B cell (primary cell): ENCODE measurements around the gene FAM120AOS. TPM values are rescaled to one million over a fixed set of nuclear protein-coding genes. Genes with fewer than 3 reads are reported as not detected.
A peak's percentile ranks its signal among the peaks of the same experiment; 100 is the strongest.

Experiments
- ATAC-seq: fragments of 200-7000 bp; cut with Tn5 transposase; one replicate; pipeline ENCODE4 v1.10.0; 2021; ENCODE audit warnings: low read depth, mild to moderate bottlenecking, moderate number of reproducible peaks, moderate library complexity
- CTCF ChIA-PET: fragments of 350-600 bp; sonication (Branson Sonifier 250); formaldehyde crosslinking; loops from one replicate; lab custom pipeline; 2021; ENCODE audit warnings: antibody characterized with exemption, inconsistent platforms; lab: Charles Lee
- POLR2A ChIA-PET: fragments of 350-600 bp; sonication (Branson Sonifier 250); formaldehyde crosslinking; loops from one replicate; lab custom pipeline; 2021; ENCODE audit warnings: antibody characterized with exemption; lab: Charles Lee
- DNase-seq: peaks from one replicate; pipeline ENCODE4 v3.0.0; 2013
- H2AFZ ChIP-seq: 2 replicates; pipeline ENCODE4 v1.6.1; 2012; ENCODE audit warnings: mild to moderate bottlenecking, low read depth, low read length; ENCODE audit not compliant: insufficient read depth, poor library complexity, severe bottlenecking
- H3K27ac ChIP-seq, 2 donors: 1 replicate in 1 of 2; 2 replicates in 1 of 2; pipeline ENCODE4 v1.5.1; 2012 to 2013; ENCODE audit warnings: low read length in 2 of 2, mild to moderate bottlenecking in 2 of 2, moderate library complexity in 1 of 2
- H3K27me3 ChIP-seq, 4 experiments: fragments of 200-600 bp in 1 of 4; sonication (generic) in 1 of 4; replicated peaks in 1 of 4; 1 replicate in 2 of 4; 2 replicates in 2 of 4; pipeline versions ENCODE4 v1.6.1 to v1.7.0; 2013 to 2016; ENCODE audit warnings: low read length in 3 of 4, mild to moderate bottlenecking in 2 of 4, mixed read lengths in 1 of 4, moderate library complexity in 1 of 4; ENCODE audit not compliant: insufficient read depth in 4 of 4, control insufficient read depth in 3 of 4; ENCODE audit errors: control extremely low read depth in 1 of 4
- H3K36me3 ChIP-seq, 2 experiments: replicated peaks in 1 of 2; 1 replicate in 1 of 2; 2 replicates in 1 of 2; pipeline versions ENCODE4 v1.6.1 to v1.7.1; 2013; ENCODE audit warnings: low read length in 1 of 2; ENCODE audit not compliant: insufficient read depth in 2 of 2, control insufficient read depth in 1 of 2; ENCODE audit errors: control extremely low read depth in 1 of 2, extremely low read depth in 1 of 2
- H3K4me1 ChIP-seq, 2 donors: fragments of 200-600 bp in 1 of 2; sonication (generic) in 1 of 2; 1 replicate in 1 of 2; 2 replicates in 1 of 2; pipeline versions ENCODE4 v1.5.1 to v1.6.1; 2013 to 2017; ENCODE audit warnings: low read length in 2 of 2; ENCODE audit not compliant: control insufficient read depth in 2 of 2, insufficient read depth in 2 of 2
- H3K4me2 ChIP-seq: replicated peaks from 2 replicates; pipeline ENCODE3; 2012; ENCODE audit warnings: mild to moderate bottlenecking, low read depth, low read length; ENCODE audit not compliant: poor library complexity, severe bottlenecking
- H3K4me3 ChIP-seq, 5 experiments: fragments of 200-600 bp in 1 of 5; sonication (generic) in 1 of 5; 1 replicate in 3 of 5; 2 replicates in 2 of 5; pipeline versions ENCODE4 v1.5.1 to v1.7.0; 2011 to 2016; ENCODE audit warnings: low read length in 4 of 5, mild to moderate bottlenecking in 4 of 5, low read depth in 2 of 5, control low read depth in 1 of 5, moderate library complexity in 1 of 5; ENCODE audit not compliant: insufficient read depth in 1 of 5; ENCODE audit errors: control extremely low read depth in 1 of 5, extremely low read depth in 1 of 5
- H3K79me2 ChIP-seq: fragments of 200-600 bp; sonication (generic); one replicate; pipeline ENCODE4 v1.6.0; 2016; ENCODE audit warnings: low read length; ENCODE audit not compliant: control insufficient read depth, insufficient read depth
- H3K9ac ChIP-seq: fragments of 200-600 bp; sonication (generic); 2 replicates; pipeline ENCODE4 v1.6.1; 2017; ENCODE audit warnings: mild to moderate bottlenecking, low read length, moderate library complexity
- H3K9me3 ChIP-seq, 3 donors: one replicate each; pipeline versions ENCODE4 v1.6.1 to v1.7.1; 2013; ENCODE audit warnings: low read length in 2 of 3; ENCODE audit not compliant: control insufficient read depth in 2 of 3, insufficient read depth in 1 of 3; ENCODE audit errors: control extremely low read depth in 1 of 3
- H4K20me1 ChIP-seq: 2 replicates; pipeline ENCODE4 v1.6.0; 2012; ENCODE audit warnings: mild to moderate bottlenecking, low read length; ENCODE audit not compliant: insufficient read depth, control insufficient read depth, poor library complexity, severe bottlenecking
- H3K27ac Mint-ChIP-seq: one replicate; pipeline ENCODE4 v1.8.0; 2021; ENCODE audit warnings: mixed read lengths
- H3K27me3 Mint-ChIP-seq: one replicate; pipeline ENCODE4 v1.8.0; 2021; ENCODE audit warnings: mixed read lengths
- H3K4me1 Mint-ChIP-seq: one replicate; pipeline ENCODE4 v1.8.0; 2021; ENCODE audit warnings: mixed read lengths
- H3K4me3 Mint-ChIP-seq: one replicate; pipeline ENCODE4 v1.8.0; 2021; ENCODE audit warnings: mixed read lengths
- H3K9me3 Mint-ChIP-seq: one replicate; pipeline ENCODE4 v1.8.0; 2022; ENCODE audit warnings: mixed read lengths; ENCODE audit not compliant: insufficient read depth
- EZH2 ChIP-seq: IDR thresholded peaks from 2 replicates; pipeline ENCODE4 v1.6.1; 2012; ENCODE audit warnings: borderline replicate concordance, low read depth, mild to moderate bottlenecking, moderate library complexity, low read length; ENCODE audit not compliant: insufficient read depth, poor library complexity, severe bottlenecking
- WGBS: methylation state at CpG from one replicate; pipeline ENCODE4 v1.1.5; 2013; ENCODE audit warnings: missing lambda C conversion rate; ENCODE audit not compliant: insufficient coverage; 5-methylcytosine and 5-hydroxymethylcytosine counted together
- intact Hi-C: fragments of 100-400 bp; cut with micrococcal nuclease; formaldehyde crosslinking; loops from one replicate; pipeline ENCODE4 v1.10.0; 2022
- polyA plus RNA-seq: library from polyadenylated mRNA; depleted of rRNA; stranded (reverse); fragments of >200 nt; gene quantifications from 2 replicates; pipeline ENCODE4 v1.2.3, GENCODE V29; 2012
- total RNA-seq, 2 donors: library from RNA; stranded (reverse); fragments of 120-200 nt in 1 of 2; gene quantifications; 1 replicate in 1 of 2; 2 replicates in 1 of 2; pipeline versions ENCODE4 v1.2.3 to v1.2.4, GENCODE V29; 2013 to 2022
- TF ChIP-seq, protein P1 (sequence below): fragments of 200-600 bp; IDR thresholded peaks from one replicate; pipeline ENCODE4 v1.8.0; 2022; ENCODE audit warnings: antibody characterized with exemption, mild to moderate bottlenecking

FAM120AOS gene
- total and polyA plus RNA-seq, 2 donors (not counting 1 experiment from before 2014, with no cell fraction given): 36.0 to 47.8 TPM

DNA sequence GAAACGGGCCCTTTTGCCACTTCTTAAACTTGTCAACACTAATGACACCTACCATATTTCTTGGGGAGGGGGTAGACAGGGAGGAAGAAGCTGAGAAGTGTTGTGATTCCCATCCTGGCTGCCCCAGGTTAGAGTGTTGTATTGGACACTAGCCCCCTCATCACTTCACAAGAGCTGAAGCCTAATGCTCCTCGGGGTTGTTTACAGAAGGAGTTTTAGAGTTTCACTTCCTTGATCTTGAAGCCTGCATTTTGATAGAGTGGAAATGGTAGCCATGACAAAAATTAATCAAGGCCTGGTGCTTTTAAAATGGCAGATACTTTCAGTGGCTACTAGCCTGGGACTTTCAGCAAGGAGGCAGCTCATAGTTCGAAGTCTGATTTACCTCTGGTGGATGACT, 11.0 kb upstream of the FAM120AOS start:
- H3K27me3 Mint-ChIP-seq: no peaks in the 10 kb centered on the region
- Histone ChIP-seq H3K4me2 (peak overlapping the region; percentile 67), H3K36me3 (no peaks in the 10 kb centered on the region), H3K79me2 (peaks cover 100% of the 10 kb centered on the region), H3K9ac (peak overlapping the region; percentile 34), H2AFZ (peak overlapping the region; percentile 80), H3K27me3 (no peaks in the 10 kb centered on the region), H3K4me3 (peak overlapping the region in 2 of 5 experiments; percentile 5 to 37), H3K27ac (peak overlapping the region; percentile 67 to 85), H3K9me3 (no peaks in the 10 kb centered on the region), H3K4me1 (peaks cover 61 to 63% of the 10 kb centered on the region in 2 donors), H4K20me1 (no peaks in the 10 kb centered on the region)
- no peaks in the 10 kb centered on the region for H3K9me3 Mint-ChIP-seq
- H3K4me1 Mint-ChIP-seq: peaks cover 82% of the 10 kb centered on the region
- ChIA-PET POLR2A (interaction anchor here (2.7 kb wide), 1 partner anchor 12 kb away, joined by 24 read pairs; the partner anchor contains the start of genes FAM120A and FAM120AOS), CTCF (interaction anchor here (0.6 to 2.8 kb wide), 7 partner anchors 11 to 357 kb away, joined by 3 to 15 read pairs (median 3); partner anchors contain the start of gene FAM120AOS)
- peak; percentile 77 for DNase-seq
- TF ChIP-seq EZH2: no peak
- TF ChIP-seq, protein P1, sequence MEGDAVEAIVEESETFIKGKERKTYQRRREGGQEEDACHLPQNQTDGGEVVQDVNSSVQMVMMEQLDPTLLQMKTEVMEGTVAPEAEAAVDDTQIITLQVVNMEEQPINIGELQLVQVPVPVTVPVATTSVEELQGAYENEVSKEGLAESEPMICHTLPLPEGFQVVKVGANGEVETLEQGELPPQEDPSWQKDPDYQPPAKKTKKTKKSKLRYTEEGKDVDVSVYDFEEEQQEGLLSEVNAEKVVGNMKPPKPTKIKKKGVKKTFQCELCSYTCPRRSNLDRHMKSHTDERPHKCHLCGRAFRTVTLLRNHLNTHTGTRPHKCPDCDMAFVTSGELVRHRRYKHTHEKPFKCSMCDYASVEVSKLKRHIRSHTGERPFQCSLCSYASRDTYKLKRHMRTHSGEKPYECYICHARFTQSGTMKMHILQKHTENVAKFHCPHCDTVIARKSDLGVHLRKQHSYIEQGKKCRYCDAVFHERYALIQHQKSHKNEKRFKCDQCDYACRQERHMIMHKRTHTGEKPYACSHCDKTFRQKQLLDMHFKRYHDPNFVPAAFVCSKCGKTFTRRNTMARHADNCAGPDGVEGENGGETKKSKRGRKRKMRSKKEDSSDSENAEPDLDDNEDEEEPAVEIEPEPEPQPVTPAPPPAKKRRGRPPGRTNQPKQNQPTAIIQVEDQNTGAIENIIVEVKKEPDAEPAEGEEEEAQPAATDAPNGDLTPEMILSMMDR: no peak
- intact Hi-C loops: loop anchor here (1.0 kb wide), 1 partner anchor 11 kb away; the partner anchor contains the start of gene FAM120AOS
- WGBS: 100% methylated on average over 1 of the region's 3 CpGs
- peak overlapping the region; percentile 70 for H3K4me3 Mint-ChIP-seq
- H3K27ac Mint-ChIP-seq: peak overlapping the region; percentile 91
- peak; percentile 88 for ATAC-seq

DNA sequence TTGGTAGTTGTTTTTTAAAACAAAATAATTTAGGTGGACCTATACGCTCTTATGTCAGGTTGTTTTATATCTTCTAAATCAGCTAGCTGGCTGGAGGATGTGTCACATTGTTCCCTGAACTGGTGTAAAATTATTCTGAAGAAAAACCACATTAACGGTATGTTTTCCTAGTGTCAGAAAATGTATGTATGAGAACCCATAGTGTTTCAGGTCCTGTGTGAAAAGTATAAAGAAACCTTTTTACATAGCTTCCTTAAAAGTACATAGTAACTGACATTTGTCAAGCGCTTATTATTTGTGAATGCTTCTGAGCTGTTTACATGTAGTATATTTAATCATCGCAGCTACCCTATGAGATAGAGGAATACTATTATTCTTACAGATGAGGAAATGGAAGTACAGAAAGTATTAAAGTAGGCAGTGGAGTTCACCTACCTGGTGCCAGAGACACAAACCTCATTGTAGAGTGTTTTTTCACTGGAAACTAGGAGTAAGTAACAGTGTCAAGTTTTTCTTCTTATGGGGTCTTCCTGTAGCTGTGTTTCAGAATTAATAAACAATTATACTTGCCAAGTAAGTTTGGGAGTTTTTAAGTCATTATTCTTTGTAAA, 10.4 kb upstream of the FAM120AOS start:
- H3K27ac ChIP-seq: peak overlapping the region; percentile 67 to 85
- TF ChIP-seq, protein P1: no peak
- TF ChIP-seq EZH2: no peak

More for the DNA sequence above, 10.4 kb upstream of the FAM120AOS start:
- Histone ChIP-seq H2AFZ (peak overlapping the region; percentile 80), H3K9ac (peak overlapping the region; percentile 34), H3K4me1 (peaks cover 57 to 64% of the 10 kb centered on the region in 2 donors), H3K4me3 (peak overlapping the region in 1 of 5 experiments; percentile 37), H3K36me3 (no peaks in the 10 kb centered on the region), H3K4me2 (peak overlapping the region; percentile 67), H4K20me1 (no peaks in the 10 kb centered on the region), H3K79me2 (peaks cover 100% of the 10 kb centered on the region), H3K27me3 (no peaks in the 10 kb centered on the region), H3K9me3 (no peaks in the 10 kb centered on the region)
- intact Hi-C loops: loop anchor here (1.0 kb wide), 1 partner anchor 10 kb away; the partner anchor contains the start of gene FAM120AOS
- Mint-ChIP-seq H3K4me1 (peaks cover 81% of the 10 kb centered on the region), H3K9me3 (no peaks in the 10 kb centered on the region), H3K4me3 (peak overlapping the region; percentile 70), H3K27me3 (no peaks in the 10 kb centered on the region), H3K27ac (peak overlapping the region; percentile 91)
- ATAC-seq (peak; percentile 29), DNase-seq (peak; percentile 36)
- POLR2A ChIA-PET: interaction anchor here (0.6 to 2.7 kb wide), 3 partner anchors 11 to 357 kb away, joined by 3 to 24 read pairs (median 4); partner anchors contain the start of genes FAM120A and FAM120AOS
- CTCF ChIA-PET: interaction anchor here (0.6 to 2.8 kb wide), 8 partner anchors 10 to 357 kb away, joined by 3 to 15 read pairs (median 3); partner anchors contain the start of gene FAM120AOS
- 20% methylated on average over 1 of the region's 4 CpGs for WGBS
